Measurements from ENCODE around the gene ROBO1. TPM values are rescaled to one million over a fixed set of nuclear protein-coding genes. Genes with fewer than 3 reads are reported as not detected.

Gene ROBO1
- total and polyA plus RNA-seq, 2 of the 8 experiments (the other 6 are each of a cell fraction or from before 2014, with no cell fraction given): 51.4 to 91.0 TPM

GRCh38 chr3:78912687-78913086 lies 855.1 kb downstream of the ROBO1 start:
- ChIA-PET CTCF (ENCODE audit: partially characterized antibody) (no interaction called here), POLR2A (ENCODE audit: partially characterized antibody) (no interaction called here)
- Histone ChIP-seq H3K36me3 (ENCODE audit: control insufficient read depth in 2 of 4, insufficient read depth in 4 of 4, low read length in 3 of 4) (no peaks in the 10 kb centered on the region), H3K23me2 (ENCODE audit: low read depth, low read length) (no peaks in the 10 kb centered on the region), H3K23ac (ENCODE audit: insufficient read length) (no peak overlapping the region), H4K8ac (ENCODE audit: extremely low read depth, insufficient read depth, low read length) (no peak overlapping the region), H3K79me2 (ENCODE audit: control insufficient read depth in 1 of 2, insufficient read depth in 2 of 2, low read length in 2 of 2) (peaks cover 0 to 7% of the 10 kb centered on the region in 2 experiments; a peak in 2 of 4 replicates), H3K9ac (replicated peaks in 1 of 4; ENCODE audit: extremely low read depth in 1 of 4, low read depth in 3 of 4, low read length in 3 of 4) (no peak overlapping the region), H2BK20ac (ENCODE audit: low read length) (no peak overlapping the region), H3K14ac (ENCODE audit: insufficient read length) (no peak overlapping the region), H3K79me1 (ENCODE audit: low read depth, low read length) (no peaks in the 10 kb centered on the region; the same call in 1 of the 2 replicates), H4K20me1 (replicated peaks in 1 of 2; ENCODE audit: control insufficient read depth in 1 of 2, insufficient read depth in 2 of 2, low read length in 2 of 2) (peaks cover 0 to 9% of the 10 kb centered on the region in 2 experiments), H3K4me2 (ENCODE audit: insufficient read depth in 1 of 2, low read depth in 2 of 2, low read length in 2 of 2) (no peak overlapping the region), H3K4me1 (replicated peaks in 1 of 4; ENCODE audit: control insufficient read depth in 3 of 4, insufficient read depth in 4 of 4, low read length in 3 of 4) (peaks cover 0 to 5% (median 0%) of the 10 kb centered on the region in 4 experiments; a peak in 1 of 7 replicates), H2AFZ (ENCODE audit: low read length) (no peak overlapping the region), H3K27me3 (replicated peaks in 1 of 4; ENCODE audit: control insufficient read depth in 3 of 4, extremely low read depth in 1 of 4, insufficient read depth in 3 of 4, low read length in 3 of 4) (no peaks in the 10 kb centered on the region), H3K27ac (ENCODE audit: low read depth, low read length) (no peak overlapping the region), H3K56ac (replicated peaks; ENCODE audit: insufficient read length, low read depth, low read length) (no peak overlapping the region), H2BK12ac (ENCODE audit: low read depth, low read length) (no peak overlapping the region), H2BK15ac (ENCODE audit: low read length) (no peak overlapping the region), H3K4ac (replicated peaks; ENCODE audit: insufficient read length, low read depth, low read length) (no peak overlapping the region), H2BK120ac (replicated peaks; ENCODE audit: low read depth, low read length) (no peak overlapping the region), H2AK5ac (ENCODE audit: low read depth, low read length) (no peak overlapping the region), H2BK5ac (ENCODE audit: low read depth, low read length) (no peak overlapping the region), H3K4me3 (ENCODE audit: extremely low read depth in 1 of 4, insufficient read depth in 2 of 4, low read depth in 3 of 4, low read length in 4 of 4) (no peak overlapping the region), H3K18ac (ENCODE audit: extremely low read depth, low read length) (no peak overlapping the region), H3K9me3 (ENCODE audit: insufficient read depth in 2 of 2, low read depth in 1 of 2, low read length in 1 of 2) (no peaks in the 10 kb centered on the region), H4K91ac (replicated peaks; ENCODE audit: insufficient read length, low read length) (no peak overlapping the region), H4K5ac (ENCODE audit: insufficient read length, low read depth, low read length) (no peak overlapping the region)
- DNase-seq (ENCODE audit: low read depth in 1 of 2, low spot score in 2 of 2) (no peak), FAIRE-seq (no peak)
- WGBS, 2 experiments (ENCODE audit: extremely low coverage in 1 of 2, insufficient coverage in 1 of 2, insufficient read length in 1 of 2, insufficient replicate concordance in 2 of 2, low coverage in 1 of 2, low lambda C conversion rate in 2 of 2, missing lambda C conversion rate in 1 of 2): 92% methylated on average over 3 of the region's 3 CpGs; no CpG with 5 or more reads in 1 of the 2 experiments
- TF ChIP-seq CTBP2 (IDR thresholded peaks at IDR 0.05; ENCODE audit: borderline replicate concordance, insufficient read depth, insufficient read length, low read length) (no peak), RFX5 (IDR thresholded peaks at IDR 0.05; ENCODE audit: borderline replicate concordance, low read depth, low read length) (no peak), KDM4A (IDR thresholded peaks at IDR 0.05; ENCODE audit: low read depth, low read length, severe bottlenecking) (no peak), CREB1 (IDR thresholded peaks at IDR 0.05) (no peak), SIN3A (conservative IDR thresholded peaks at IDR 0.05 in 1 of 2, IDR thresholded peaks at IDR 0.05 in 1 of 2; ENCODE audit: low read depth in 1 of 2, low read length in 2 of 2) (no peak), E2F6 (IDR thresholded peaks at IDR 0.05) (no peak), TCF12 (IDR thresholded peaks at IDR 0.05; ENCODE audit: low read depth, low read length) (no peak), RBBP5 (IDR thresholded peaks at IDR 0.05; ENCODE audit: borderline replicate concordance, low read depth, low read length) (no peak), MAFK (IDR thresholded peaks at IDR 0.05; ENCODE audit: low read depth, low read length) (no peak), PHF8 (conservative IDR thresholded peaks at IDR 0.05; ENCODE audit: low read depth, low read length) (no peak), CBX8 (IDR thresholded peaks at IDR 0.05; ENCODE audit: borderline replicate concordance, low read depth, low read length) (no peak), GABPA (IDR thresholded peaks at IDR 0.05; ENCODE audit: borderline replicate concordance, insufficient read depth, low read length) (no peak), CHD1 (IDR thresholded peaks at IDR 0.05; ENCODE audit: low read depth, low read length) (no peak)
